Measurements from ENCODE around the gene LRRC45. TPM values are rescaled to one million over a fixed set of nuclear protein-coding genes. Genes with fewer than 3 reads are reported as not detected.

The LRRC45 gene
- total RNA-seq, 1 experiment from 2014 or later, result 38.1 TPM

DNA sequence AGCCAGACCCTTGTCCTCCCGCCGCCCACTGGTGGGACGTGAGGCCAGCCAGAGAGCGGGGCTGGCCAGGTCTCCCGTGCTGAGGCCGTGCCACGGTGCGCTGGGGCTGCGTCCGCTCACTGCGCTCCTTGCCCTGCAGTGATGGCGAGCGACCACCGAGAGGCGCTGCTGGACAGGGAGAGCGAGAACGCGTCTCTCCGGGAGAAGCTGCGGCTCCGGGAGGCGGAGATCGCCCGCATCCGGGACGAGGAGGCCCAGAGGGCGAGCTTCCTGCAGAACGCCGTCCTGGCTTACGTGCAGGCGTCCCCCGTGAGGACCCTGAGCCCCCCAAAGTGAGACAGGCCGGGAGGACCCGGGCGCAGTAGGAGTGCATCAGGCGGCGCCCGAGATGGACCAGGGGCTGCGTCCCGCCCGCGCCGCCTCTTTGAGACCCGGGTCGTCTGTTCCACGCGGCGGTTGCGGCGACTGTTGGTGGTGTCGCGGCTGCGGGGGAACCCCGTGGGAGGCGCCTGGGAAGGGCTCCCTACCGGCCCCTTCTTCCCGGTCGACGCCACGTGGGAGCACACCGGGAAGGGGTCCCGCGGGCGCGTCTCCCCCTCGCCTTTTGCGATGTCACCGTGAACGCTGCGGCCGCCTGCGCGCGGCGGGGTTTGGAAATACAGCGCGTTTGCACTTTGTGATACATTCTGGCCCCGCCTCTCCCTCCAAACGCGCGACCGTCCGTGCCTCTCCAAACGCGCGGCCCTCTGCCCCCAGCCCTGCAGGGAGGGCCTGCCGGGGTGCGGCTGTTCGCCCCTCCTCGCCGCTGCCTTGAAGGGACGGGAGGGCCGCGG, 7.6 kb downstream of the LRRC45 start (continued):
- TF ChIP-seq ZNF396 (CRISPR knock-in tag; IDR thresholded peaks at IDR 0.05; ENCODE audit: borderline replicate concordance), result no peak
- TF ChIP-seq, protein P1, sequence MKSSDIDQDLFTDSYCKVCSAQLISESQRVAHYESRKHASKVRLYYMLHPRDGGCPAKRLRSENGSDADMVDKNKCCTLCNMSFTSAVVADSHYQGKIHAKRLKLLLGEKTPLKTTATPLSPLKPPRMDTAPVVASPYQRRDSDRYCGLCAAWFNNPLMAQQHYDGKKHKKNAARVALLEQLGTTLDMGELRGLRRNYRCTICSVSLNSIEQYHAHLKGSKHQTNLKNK (CRISPR knock-in tag; IDR thresholded peaks at IDR 0.05), result no peak
- no peak for TF ChIP-seq PRRX2 (CRISPR knock-in tag; IDR thresholded peaks at IDR 0.05)
- TF ChIP-seq CREM (CRISPR knock-in tag; IDR thresholded peaks at IDR 0.05), result no peak
- TF ChIP-seq MYBL2 (CRISPR knock-in tag; IDR thresholded peaks at IDR 0.05), result no peak
- TF ChIP-seq MLX (CRISPR knock-in tag; IDR thresholded peaks at IDR 0.05), result no peak
- no peak for TF ChIP-seq IRF2 (CRISPR knock-in tag; IDR thresholded peaks at IDR 0.05; ENCODE audit: borderline replicate concordance, low read depth)
- TF ChIP-seq, protein P2, sequence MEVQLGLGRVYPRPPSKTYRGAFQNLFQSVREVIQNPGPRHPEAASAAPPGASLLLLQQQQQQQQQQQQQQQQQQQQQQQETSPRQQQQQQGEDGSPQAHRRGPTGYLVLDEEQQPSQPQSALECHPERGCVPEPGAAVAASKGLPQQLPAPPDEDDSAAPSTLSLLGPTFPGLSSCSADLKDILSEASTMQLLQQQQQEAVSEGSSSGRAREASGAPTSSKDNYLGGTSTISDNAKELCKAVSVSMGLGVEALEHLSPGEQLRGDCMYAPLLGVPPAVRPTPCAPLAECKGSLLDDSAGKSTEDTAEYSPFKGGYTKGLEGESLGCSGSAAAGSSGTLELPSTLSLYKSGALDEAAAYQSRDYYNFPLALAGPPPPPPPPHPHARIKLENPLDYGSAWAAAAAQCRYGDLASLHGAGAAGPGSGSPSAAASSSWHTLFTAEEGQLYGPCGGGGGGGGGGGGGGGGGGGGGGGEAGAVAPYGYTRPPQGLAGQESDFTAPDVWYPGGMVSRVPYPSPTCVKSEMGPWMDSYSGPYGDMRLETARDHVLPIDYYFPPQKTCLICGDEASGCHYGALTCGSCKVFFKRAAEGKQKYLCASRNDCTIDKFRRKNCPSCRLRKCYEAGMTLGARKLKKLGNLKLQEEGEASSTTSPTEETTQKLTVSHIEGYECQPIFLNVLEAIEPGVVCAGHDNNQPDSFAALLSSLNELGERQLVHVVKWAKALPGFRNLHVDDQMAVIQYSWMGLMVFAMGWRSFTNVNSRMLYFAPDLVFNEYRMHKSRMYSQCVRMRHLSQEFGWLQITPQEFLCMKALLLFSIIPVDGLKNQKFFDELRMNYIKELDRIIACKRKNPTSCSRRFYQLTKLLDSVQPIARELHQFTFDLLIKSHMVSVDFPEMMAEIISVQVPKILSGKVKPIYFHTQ (CRISPR knock-in tag; IDR thresholded peaks at IDR 0.05), result no peak
- TF ChIP-seq TCF7 (CRISPR knock-in tag; IDR thresholded peaks at IDR 0.05; ENCODE audit: low read depth), result no peak
- TF ChIP-seq CDX4 (CRISPR knock-in tag; IDR thresholded peaks at IDR 0.05; ENCODE audit: borderline replicate concordance), result no peak
- no peak for TF ChIP-seq ESRRA (CRISPR knock-in tag; IDR thresholded peaks at IDR 0.05; ENCODE audit: borderline replicate concordance)
- no peak for TF ChIP-seq FOXP1 (CRISPR knock-in tag; IDR thresholded peaks at IDR 0.05; ENCODE audit: borderline replicate concordance)
- TF ChIP-seq, protein P3, sequence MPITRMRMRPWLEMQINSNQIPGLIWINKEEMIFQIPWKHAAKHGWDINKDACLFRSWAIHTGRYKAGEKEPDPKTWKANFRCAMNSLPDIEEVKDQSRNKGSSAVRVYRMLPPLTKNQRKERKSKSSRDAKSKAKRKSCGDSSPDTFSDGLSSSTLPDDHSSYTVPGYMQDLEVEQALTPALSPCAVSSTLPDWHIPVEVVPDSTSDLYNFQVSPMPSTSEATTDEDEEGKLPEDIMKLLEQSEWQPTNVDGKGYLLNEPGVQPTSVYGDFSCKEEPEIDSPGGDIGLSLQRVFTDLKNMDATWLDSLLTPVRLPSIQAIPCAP (CRISPR knock-in tag; IDR thresholded peaks at IDR 0.05), result no peak
- no peak for TF ChIP-seq SOX15 (CRISPR knock-in tag; IDR thresholded peaks at IDR 0.05)
- no peak for TF ChIP-seq GRHL2 (CRISPR knock-in tag; IDR thresholded peaks at IDR 0.05; ENCODE audit: insufficient replicate concordance, severe bottlenecking)
- TF ChIP-seq HMGA2 (CRISPR knock-in tag; IDR thresholded peaks at IDR 0.05), result no peak
- peak; percentile 40; the same call in 1 of the 2 replicates for TF ChIP-seq PRDM15 (CRISPR knock-in tag; IDR thresholded peaks at IDR 0.05)
- no peak for TF ChIP-seq OVOL2 (CRISPR knock-in tag; IDR thresholded peaks at IDR 0.05; ENCODE audit: borderline replicate concordance)
- TF ChIP-seq, protein P4, sequence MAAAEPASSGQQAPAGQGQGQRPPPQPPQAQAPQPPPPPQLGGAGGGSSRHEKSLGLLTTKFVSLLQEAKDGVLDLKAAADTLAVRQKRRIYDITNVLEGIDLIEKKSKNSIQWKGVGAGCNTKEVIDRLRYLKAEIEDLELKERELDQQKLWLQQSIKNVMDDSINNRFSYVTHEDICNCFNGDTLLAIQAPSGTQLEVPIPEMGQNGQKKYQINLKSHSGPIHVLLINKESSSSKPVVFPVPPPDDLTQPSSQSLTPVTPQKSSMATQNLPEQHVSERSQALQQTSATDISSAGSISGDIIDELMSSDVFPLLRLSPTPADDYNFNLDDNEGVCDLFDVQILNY (CRISPR knock-in tag; IDR thresholded peaks at IDR 0.05), result no peak
- TF ChIP-seq, protein P5, sequence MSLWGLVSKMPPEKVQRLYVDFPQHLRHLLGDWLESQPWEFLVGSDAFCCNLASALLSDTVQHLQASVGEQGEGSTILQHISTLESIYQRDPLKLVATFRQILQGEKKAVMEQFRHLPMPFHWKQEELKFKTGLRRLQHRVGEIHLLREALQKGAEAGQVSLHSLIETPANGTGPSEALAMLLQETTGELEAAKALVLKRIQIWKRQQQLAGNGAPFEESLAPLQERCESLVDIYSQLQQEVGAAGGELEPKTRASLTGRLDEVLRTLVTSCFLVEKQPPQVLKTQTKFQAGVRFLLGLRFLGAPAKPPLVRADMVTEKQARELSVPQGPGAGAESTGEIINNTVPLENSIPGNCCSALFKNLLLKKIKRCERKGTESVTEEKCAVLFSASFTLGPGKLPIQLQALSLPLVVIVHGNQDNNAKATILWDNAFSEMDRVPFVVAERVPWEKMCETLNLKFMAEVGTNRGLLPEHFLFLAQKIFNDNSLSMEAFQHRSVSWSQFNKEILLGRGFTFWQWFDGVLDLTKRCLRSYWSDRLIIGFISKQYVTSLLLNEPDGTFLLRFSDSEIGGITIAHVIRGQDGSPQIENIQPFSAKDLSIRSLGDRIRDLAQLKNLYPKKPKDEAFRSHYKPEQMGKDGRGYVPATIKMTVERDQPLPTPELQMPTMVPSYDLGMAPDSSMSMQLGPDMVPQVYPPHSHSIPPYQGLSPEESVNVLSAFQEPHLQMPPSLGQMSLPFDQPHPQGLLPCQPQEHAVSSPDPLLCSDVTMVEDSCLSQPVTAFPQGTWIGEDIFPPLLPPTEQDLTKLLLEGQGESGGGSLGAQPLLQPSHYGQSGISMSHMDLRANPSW (CRISPR knock-in tag; conservative IDR thresholded peaks at IDR 0.05; ENCODE audit: low read depth), result no peak
- no peak for TF ChIP-seq GTF2I (CRISPR knock-in tag; conservative IDR thresholded peaks at IDR 0.05)
- no peak for TF ChIP-seq GABPB1 (CRISPR knock-in tag; IDR thresholded peaks at IDR 0.05)
- no peak for TF ChIP-seq CREB1 (CRISPR knock-in tag; IDR thresholded peaks at IDR 0.05)
- TF ChIP-seq, protein P6, sequence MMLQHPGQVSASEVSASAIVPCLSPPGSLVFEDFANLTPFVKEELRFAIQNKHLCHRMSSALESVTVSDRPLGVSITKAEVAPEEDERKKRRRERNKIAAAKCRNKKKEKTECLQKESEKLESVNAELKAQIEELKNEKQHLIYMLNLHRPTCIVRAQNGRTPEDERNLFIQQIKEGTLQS (CRISPR knock-in tag; conservative IDR thresholded peaks at IDR 0.05), result no peak
- TF ChIP-seq ZNF232 (CRISPR knock-in tag; IDR thresholded peaks at IDR 0.05), result no peak

Data from WTC11 (cell line).